OCI-LY7 (cell line): ENCODE measurements around the gene MAPK8IP3. TPM values are rescaled to one million over a fixed set of nuclear protein-coding genes. Genes with fewer than 3 reads are reported as not detected.

Source experiments
- BruUV-seq: library from RNA; stranded (reverse); fragments of 400-500 nt; replicated peaks from 2 replicates; lab custom pipeline; 2021; lab: Mats Ljungman, UMichigan
- CTCF ChIA-PET: fragments of 300-600 bp; sonication (Branson Sonifier 250); formaldehyde crosslinking; loops from one replicate; lab custom pipeline; 2022; ENCODE audit warnings: antibody characterized with exemption; ENCODE audit not compliant: unreplicated experiment; lab: Charles Lee
- POLR2A ChIA-PET: fragments of 300-600 bp; sonication (Branson Sonifier 250); formaldehyde crosslinking; loops from one replicate; lab custom pipeline; 2022; ENCODE audit warnings: antibody characterized with exemption; lab: Charles Lee
- DNase-seq: peaks from one replicate; pipeline ENCODE4 v3.0.0-alpha.2; 2015; ENCODE audit warnings: low spot score
- H2AFZ ChIP-seq: fragments of 200-600 bp; sonication (generic), shearing (Covaris generic); 2 replicates; pipeline ENCODE4 v1.6.1; 2014; ENCODE audit warnings: mild to moderate bottlenecking, antibody characterized with exemption, low read length, moderate library complexity
- H3K27ac ChIP-seq: fragments of 200-600 bp; sonication (generic); 2 replicates; pipeline ENCODE4 v1.5.1; 2014; ENCODE audit warnings: mixed run types, low read depth, mild to moderate bottlenecking, moderate library complexity, low read length, inconsistent platforms; ENCODE audit not compliant: poor library complexity, severe bottlenecking
- H3K36me3 ChIP-seq: fragments of 200-600 bp; sonication (generic); 2 replicates; pipeline ENCODE4 v1.6.1; 2014; ENCODE audit warnings: mild to moderate bottlenecking, antibody characterized with exemption, low read length, moderate library complexity, mixed read lengths; ENCODE audit not compliant: insufficient read depth
- H3K4me1 ChIP-seq: fragments of 200-600 bp; sonication (generic); 2 replicates; pipeline ENCODE4 v1.5.1; 2014; ENCODE audit warnings: mild to moderate bottlenecking, low read length; ENCODE audit not compliant: insufficient read depth, poor library complexity, severe bottlenecking
- H3K4me2 ChIP-seq: fragments of 200-600 bp; sonication (generic); 2 replicates; pipeline ENCODE4 v1.6.1; 2014; ENCODE audit warnings: mild to moderate bottlenecking, low read length
- H3K4me3 ChIP-seq: fragments of 200-600 bp; sonication (generic); 2 replicates; pipeline ENCODE4 v1.5.1; 2014; ENCODE audit warnings: mild to moderate bottlenecking, low read depth, low read length; ENCODE audit not compliant: poor library complexity, severe bottlenecking
- H3K79me2 ChIP-seq: fragments of 200-600 bp; sonication (generic); 2 replicates; pipeline ENCODE4 v1.6.1; 2016; ENCODE audit warnings: low read depth, mild to moderate bottlenecking, low read length, moderate library complexity, mixed read lengths; ENCODE audit not compliant: insufficient read depth
- H3K9me2 ChIP-seq: fragments of 200-600 bp; sonication (generic); 2 replicates; pipeline ENCODE4 v1.6.1; 2016; ENCODE audit warnings: mild to moderate bottlenecking, low read length, mixed read lengths; ENCODE audit not compliant: insufficient read depth
- H3K9me3 ChIP-seq: fragments of 200-600 bp; sonication (generic); 2 replicates; pipeline ENCODE4 v1.6.1; 2014; ENCODE audit warnings: mild to moderate bottlenecking, mixed run types, low read length, mixed read lengths
- H4K20me1 ChIP-seq: fragments of 200-600 bp; sonication (generic); 2 replicates; pipeline ENCODE4 v1.6.1; 2014; ENCODE audit warnings: mild to moderate bottlenecking, antibody characterized with exemption, low read length, moderate library complexity, mixed read lengths; ENCODE audit not compliant: insufficient read depth
- EZH2phosphoT487 ChIP-seq: fragments of 200-600 bp; sonication (generic); IDR thresholded peaks from 2 replicates; pipeline ENCODE4 v1.6.1; 2018; ENCODE audit warnings: low read depth, borderline replicate concordance, mild to moderate bottlenecking, mixed run types, antibody characterized with exemption, low read length, moderate library complexity, mixed read lengths
- intact Hi-C: fragments of 100-400 bp; cut with micrococcal nuclease; formaldehyde crosslinking; loops from one replicate; pipeline ENCODE4 v1.10.0; 2022; ENCODE audit not compliant: unreplicated experiment
- total RNA-seq, 2 experiments: library from RNA; depleted of rRNA in 1 of 2; stranded (reverse); fragments of >200 nt in 1 of 2; shearing (Covaris generic) in 1 of 2; gene quantifications; 2 replicates each; pipeline ENCODE4 v1.2.3, GENCODE V29; 2014 to 2022
- TF ChIP-seq, protein P1 (sequence below): fragments of 200-600 bp; sonication (generic); conservative IDR thresholded peaks from 2 replicates; pipeline ENCODE4 v1.5.1; 2014; ENCODE audit warnings: mild to moderate bottlenecking, antibody characterized with exemption, low read length, moderate library complexity, mixed read lengths

MAPK8IP3 gene
- total RNA-seq, 2 experiments from 2014 or later: 114 to 130 TPM

- no peak for DNase-seq
- Histone ChIP-seq H4K20me1 (peaks cover 9% of the 10 kb centered on the region), H3K27ac (no peak overlapping the region), H3K4me2 (no peak overlapping the region), H3K4me3 (no peak overlapping the region), H3K9me3 (no peaks in the 10 kb centered on the region), H3K79me2 (peaks cover 46% of the 10 kb centered on the region), H3K4me1 (no peaks in the 10 kb centered on the region), H2AFZ (no peak overlapping the region), H3K36me3 (peaks cover 95% of the 10 kb centered on the region), H3K9me2 (no peaks in the 10 kb centered on the region)
- CTCF ChIA-PET: no interaction called here
- BruUV-seq: no TSS peak
- TF ChIP-seq EZH2phosphoT487: no peak
- TF ChIP-seq, protein P1, sequence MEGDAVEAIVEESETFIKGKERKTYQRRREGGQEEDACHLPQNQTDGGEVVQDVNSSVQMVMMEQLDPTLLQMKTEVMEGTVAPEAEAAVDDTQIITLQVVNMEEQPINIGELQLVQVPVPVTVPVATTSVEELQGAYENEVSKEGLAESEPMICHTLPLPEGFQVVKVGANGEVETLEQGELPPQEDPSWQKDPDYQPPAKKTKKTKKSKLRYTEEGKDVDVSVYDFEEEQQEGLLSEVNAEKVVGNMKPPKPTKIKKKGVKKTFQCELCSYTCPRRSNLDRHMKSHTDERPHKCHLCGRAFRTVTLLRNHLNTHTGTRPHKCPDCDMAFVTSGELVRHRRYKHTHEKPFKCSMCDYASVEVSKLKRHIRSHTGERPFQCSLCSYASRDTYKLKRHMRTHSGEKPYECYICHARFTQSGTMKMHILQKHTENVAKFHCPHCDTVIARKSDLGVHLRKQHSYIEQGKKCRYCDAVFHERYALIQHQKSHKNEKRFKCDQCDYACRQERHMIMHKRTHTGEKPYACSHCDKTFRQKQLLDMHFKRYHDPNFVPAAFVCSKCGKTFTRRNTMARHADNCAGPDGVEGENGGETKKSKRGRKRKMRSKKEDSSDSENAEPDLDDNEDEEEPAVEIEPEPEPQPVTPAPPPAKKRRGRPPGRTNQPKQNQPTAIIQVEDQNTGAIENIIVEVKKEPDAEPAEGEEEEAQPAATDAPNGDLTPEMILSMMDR: no peak
- POLR2A ChIA-PET: no interaction called here
- intact Hi-C loops: no loop called here
Observed at GRCh38 chr16:1688807-1689560, 17.0 kb upstream of the MAPK8IP3 start.

- H3K27ac ChIP-seq: no peak overlapping the region
- intact Hi-C loops: no loop called here
- TF ChIP-seq EZH2phosphoT487: no peak
- TF ChIP-seq, protein P1: no peak
- DNase-seq: no peak
- ChIA-PET CTCF (no interaction called here), POLR2A (no interaction called here)
- H3K4me2 ChIP-seq: no peak overlapping the region
- H4K20me1 ChIP-seq: peaks cover 8% of the 10 kb centered on the region; the same call in 1 of the 2 replicates
- no peaks in the 10 kb centered on the region for H3K9me2 ChIP-seq
- H3K36me3 ChIP-seq: peaks cover 95% of the 10 kb centered on the region
- BruUV-seq: no TSS peak
- no peaks in the 10 kb centered on the region for H3K9me3 ChIP-seq
- no peak overlapping the region for H3K4me3 ChIP-seq
- H3K79me2 ChIP-seq: peaks cover 43% of the 10 kb centered on the region; the same call in 1 of the 2 replicates
- no peaks in the 10 kb centered on the region for H3K4me1 ChIP-seq
- H2AFZ ChIP-seq: no peak overlapping the region
Observed at GRCh38 chr16:1689853-1690252, 16.1 kb upstream of the MAPK8IP3 start.

GRCh38 chr16:1690810-1691209 lies 15.2 kb upstream of the MAPK8IP3 start:
- TF ChIP-seq, protein P1: no peak
- no peak for DNase-seq
- no peak overlapping the region for H3K27ac ChIP-seq
- ChIA-PET CTCF (no interaction called here), POLR2A (no interaction called here)
- H3K4me2 ChIP-seq: no peak overlapping the region
- no peak overlapping the region for H3K4me3 ChIP-seq
- H3K9me3 ChIP-seq: no peaks in the 10 kb centered on the region
- H4K20me1 ChIP-seq: peaks cover 8% of the 10 kb centered on the region; the same call in 1 of the 2 replicates
- peaks cover 95% of the 10 kb centered on the region for H3K36me3 ChIP-seq
- intact Hi-C loops: no loop called here
- no peak overlapping the region for H2AFZ ChIP-seq
- no TSS peak for BruUV-seq
- peaks cover 35% of the 10 kb centered on the region; the same call in 1 of the 2 replicates for H3K79me2 ChIP-seq
- no peaks in the 10 kb centered on the region for H3K4me1 ChIP-seq
- no peaks in the 10 kb centered on the region for H3K9me2 ChIP-seq
